Fibroblast of lung (primary cell): ENCODE data around the gene TNPO3. TPM values are rescaled to one million over a fixed set of nuclear protein-coding genes. Genes with fewer than 3 reads are reported as not detected.

ENCODE experiments used
- DNase-seq, 2 donors: peaks; one replicate each; pipeline versions ENCODE4 v3.0.0 to v3.0.0-alpha.2; 2010; ENCODE audit warnings: low read depth in 2 of 2
- H2AFZ ChIP-seq: 2 replicates; pipeline ENCODE4 v1.5.1; 2012; ENCODE audit warnings: low read length, control low read depth, inconsistent platforms
- H3K27ac ChIP-seq: 2 replicates; pipeline ENCODE4 v1.5.1; 2011; ENCODE audit warnings: low read length, control low read depth; ENCODE audit not compliant: insufficient read depth
- H3K27me3 ChIP-seq: 2 replicates; pipeline ENCODE4 v1.5.1; 2011; ENCODE audit warnings: mild to moderate bottlenecking, low read length; ENCODE audit not compliant: control insufficient read depth, insufficient read depth
- H3K36me3 ChIP-seq: 2 replicates; pipeline ENCODE4 v1.5.1; 2011; ENCODE audit warnings: low read length; ENCODE audit not compliant: control insufficient read depth, insufficient read depth
- H3K4me1 ChIP-seq: 2 replicates; pipeline ENCODE4 v1.5.1; 2011; ENCODE audit warnings: low read length; ENCODE audit not compliant: control insufficient read depth, insufficient read depth; ENCODE audit errors: extremely low read depth
- H3K4me2 ChIP-seq: 2 replicates; pipeline ENCODE4 v1.5.1; 2011; ENCODE audit warnings: low read length, control low read depth; ENCODE audit not compliant: insufficient read depth; ENCODE audit errors: extremely low read depth
- H3K4me3 ChIP-seq, 4 experiments: fragments of 200-600 bp in 1 of 4; sonication (generic) in 1 of 4; replicated peaks in 1 of 4; 2 replicates each; pipeline ENCODE4 v1.5.1; 2011 to 2016; ENCODE audit warnings: low read length in 4 of 4, low read depth in 3 of 4, mild to moderate bottlenecking in 3 of 4, control low read depth in 2 of 4, inconsistent platforms in 1 of 4, mixed read lengths in 1 of 4; ENCODE audit not compliant: insufficient read depth in 1 of 4; ENCODE audit errors: control extremely low read depth in 1 of 4
- H3K79me2 ChIP-seq: 2 replicates; pipeline ENCODE4 v1.5.1; 2012; ENCODE audit warnings: mild to moderate bottlenecking, low read length, inconsistent platforms; ENCODE audit not compliant: control insufficient read depth, insufficient read depth
- H3K9ac ChIP-seq: 2 replicates; pipeline ENCODE4 v1.5.1; 2011; ENCODE audit warnings: mild to moderate bottlenecking, low read length, control low read depth; ENCODE audit not compliant: insufficient read depth
- H3K9me3 ChIP-seq: 2 replicates; pipeline ENCODE4 v1.5.1; 2012; ENCODE audit warnings: low read depth, low read length; ENCODE audit not compliant: control insufficient read depth, insufficient read depth
- H4K20me1 ChIP-seq: 2 replicates; pipeline ENCODE4 v1.5.1; 2011; ENCODE audit warnings: low read length; ENCODE audit not compliant: control insufficient read depth, insufficient read depth; ENCODE audit errors: extremely low read depth
- CTCF ChIP-seq, 2 donors: IDR thresholded peaks in 1 of 2; conservative IDR thresholded peaks in 1 of 2; 1 replicate in 1 of 2; 2 replicates in 1 of 2; pipeline ENCODE4 v1.5.1; 2011 to 2012; ENCODE audit warnings: low read length in 2 of 2, control low read depth in 1 of 2, inconsistent platforms in 1 of 2, low read depth in 1 of 2, mild to moderate bottlenecking in 1 of 2
- EZH2 ChIP-seq: IDR thresholded peaks from 2 replicates; pipeline ENCODE4 v1.5.1; 2012; ENCODE audit warnings: low read length, control low read depth, mild to moderate bottlenecking; ENCODE audit errors: missing control alignments
- polyA plus RNA-seq, 2 donors: library from polyadenylated mRNA; depleted of rRNA in 1 of 2; stranded (reverse) in 1 of 2; unstranded in 1 of 2; fragments of >200 nt; gene quantifications; 2 replicates each; pipeline ENCODE4 v1.2.1, GENCODE V29; 2011 to 2012; ENCODE audit warnings: missing spikeins in 1 of 2
- total RNA-seq: library from RNA; depleted of rRNA; stranded (reverse); fragments of >200 nt; gene quantifications from 2 replicates; pipeline ENCODE4 v1.2.1, GENCODE V29; 2014

TNPO3 gene
- total and polyA plus RNA-seq, 2 donors (not counting 1 experiment from before 2014, with no cell fraction given) = 39.1 to 73.5 TPM

GRCh38 chr7:128993419-128993818, 61.5 kb downstream of the TNPO3 start:
- Histone ChIP-seq H3K36me3 (peaks cover 5% of the 10 kb centered on the region), H3K4me1 (no peaks in the 10 kb centered on the region), H3K27ac (no peak overlapping the region), H3K9me3 (no peaks in the 10 kb centered on the region), H3K79me2 (no peaks in the 10 kb centered on the region), H3K27me3 (no peaks in the 10 kb centered on the region), H3K4me3 (no peak overlapping the region), H3K9ac (no peak overlapping the region), H2AFZ (no peak overlapping the region), H3K4me2 (no peak overlapping the region), H4K20me1 (no peaks in the 10 kb centered on the region)
- no peak for DNase-seq
- TF ChIP-seq EZH2 = no peak
- TF ChIP-seq CTCF (conservative IDR thresholded peaks at IDR 0.05 in 1 of 2, IDR thresholded peaks at IDR 0.05 in 1 of 2; ENCODE audit: low read depth in 1 of 2, low read length in 2 of 2) = no peak

- Histone ChIP-seq H2AFZ (no peak overlapping the region), H3K9ac (no peak overlapping the region), H3K4me2 (no peak overlapping the region), H3K27me3 (no peaks in the 10 kb centered on the region), H4K20me1 (no peaks in the 10 kb centered on the region), H3K9me3 (no peaks in the 10 kb centered on the region), H3K79me2 (no peaks in the 10 kb centered on the region), H3K27ac (no peak overlapping the region), H3K36me3 (peaks cover 2% of the 10 kb centered on the region), H3K4me3 (no peak overlapping the region), H3K4me1 (no peaks in the 10 kb centered on the region)
- TF ChIP-seq CTCF (conservative IDR thresholded peaks at IDR 0.05 in 1 of 2, IDR thresholded peaks at IDR 0.05 in 1 of 2; ENCODE audit: low read depth in 1 of 2, low read length in 2 of 2) = no peak
- no peak for TF ChIP-seq EZH2
- no peak for DNase-seq
Observed at GRCh38 chr7:128989961-128990360, 65.0 kb downstream of the TNPO3 start.

GRCh38 chr7:128988372-128988771, 66.5 kb downstream of the TNPO3 start:
- Histone ChIP-seq H4K20me1 (no peaks in the 10 kb centered on the region), H3K36me3 (peaks cover 2% of the 10 kb centered on the region), H3K4me3 (no peak overlapping the region), H3K4me1 (no peaks in the 10 kb centered on the region), H3K4me2 (no peak overlapping the region), H3K9me3 (no peaks in the 10 kb centered on the region), H3K27me3 (no peaks in the 10 kb centered on the region), H2AFZ (no peak overlapping the region), H3K9ac (no peak overlapping the region), H3K79me2 (no peaks in the 10 kb centered on the region), H3K27ac (no peak overlapping the region)
- DNase-seq = no peak
- TF ChIP-seq EZH2 (no peak), CTCF (conservative IDR thresholded peaks at IDR 0.05 in 1 of 2, IDR thresholded peaks at IDR 0.05 in 1 of 2; ENCODE audit: low read depth in 1 of 2, low read length in 2 of 2) (no peak)
